Lung (tissue), 12 donors: ENCODE results near the gene ABCC9. TPM values are rescaled to one million over a fixed set of nuclear protein-coding genes. Genes with fewer than 3 reads are reported as not detected.

Experiments used
- ATAC-seq: fragments of 200-7000 bp; cut with Tn5 transposase; one replicate; pipeline ENCODE4 v1.9.1; 2020; ENCODE audit warnings: moderate number of reproducible peaks; ENCODE audit not compliant: insufficient read depth, low FRiP score
- DNase-seq, 3 donors: peaks; one replicate each; pipeline ENCODE4 v3.0.0-alpha.2; 2013 to 2017
- H3K27ac ChIP-seq, 2 donors: one replicate each; pipeline ENCODE4 v1.5.1; 2013; ENCODE audit warnings: mild to moderate bottlenecking in 2 of 2, moderate library complexity in 2 of 2, control low read depth in 1 of 2, inconsistent platforms in 1 of 2, low read depth in 1 of 2, low read length in 1 of 2
- H3K27me3 ChIP-seq, 3 donors: one replicate each; pipeline ENCODE4 v1.5.1; 2013; ENCODE audit warnings: low read length in 2 of 3; ENCODE audit not compliant: control insufficient read depth in 3 of 3, insufficient read depth in 3 of 3
- H3K36me3 ChIP-seq, 4 donors: one replicate each; pipeline ENCODE4 v1.5.1; 2013; ENCODE audit warnings: low read length in 4 of 4, mild to moderate bottlenecking in 1 of 4, moderate library complexity in 1 of 4; ENCODE audit not compliant: control insufficient read depth in 4 of 4, insufficient read depth in 4 of 4
- H3K4me1 ChIP-seq, 5 donors: one replicate each; pipeline ENCODE4 v1.5.1; 2013; ENCODE audit warnings: low read length in 5 of 5, mild to moderate bottlenecking in 2 of 5, moderate library complexity in 1 of 5; ENCODE audit not compliant: control insufficient read depth in 5 of 5, insufficient read depth in 5 of 5
- H3K4me3 ChIP-seq: one replicate; pipeline ENCODE4 v1.5.1; 2013; ENCODE audit warnings: mild to moderate bottlenecking, control low read depth, moderate library complexity
- H3K9ac ChIP-seq, 2 donors: one replicate each; pipeline ENCODE4 v1.5.1; 2013; ENCODE audit warnings: low read length in 2 of 2, control low read depth in 1 of 2; ENCODE audit not compliant: insufficient read depth in 1 of 2
- H3K9me3 ChIP-seq, 4 donors: one replicate each; pipeline ENCODE4 v1.5.1; 2013; ENCODE audit warnings: low read length in 3 of 4, mild to moderate bottlenecking in 1 of 4, moderate library complexity in 1 of 4; ENCODE audit not compliant: control insufficient read depth in 4 of 4, insufficient read depth in 3 of 4
- CTCF ChIP-seq: IDR thresholded peaks from 2 replicates; pipeline ENCODE4 v1.5.1; 2012; ENCODE audit warnings: mild to moderate bottlenecking; ENCODE audit errors: control extremely low read depth, extremely low read depth
- WGBS, 2 donors: extraction: QIAGEN DNeasy Blood & Tissue Kit; methylation state at CpG; one replicate each; pipeline ENCODE4 v1.1.7; 2013; 5-methylcytosine and 5-hydroxymethylcytosine counted together
- polyA plus RNA-seq, 2 donors: library from polyadenylated mRNA; stranded (reverse); fragments of 200-250 nt; gene quantifications; one replicate each; pipeline ENCODE4 v1.2.1, GENCODE V29; 2013
- total RNA-seq, 2 donors: library from RNA; depleted of rRNA in 1 of 2; stranded (reverse); fragments of >200 nt in 1 of 2; gene quantifications; one replicate each; pipeline ENCODE4 v1.2.1, GENCODE V29; 2014 to 2021
- donor health status: control.
- donor health status: control.
- donor health status: Bipolar disorder and iron deficiency.
- donor health status: healthy.
- donor health status: DM: yes; HTN: yes; CAD: no.

ABCC9 gene
- total and polyA plus RNA-seq, 4 donors = 2.5 to 33.4 (median 7.7) TPM

- H3K9me3 ChIP-seq = no peaks in the 10 kb centered on the region
- no peak overlapping the region for H3K9ac ChIP-seq
- H3K27ac ChIP-seq = no peak overlapping the region
- H3K36me3 ChIP-seq = no peaks in the 10 kb centered on the region
- DNase-seq = no peak
- H3K27me3 ChIP-seq = no peaks in the 10 kb centered on the region
- no peak overlapping the region for H3K4me3 ChIP-seq
- H3K4me1 ChIP-seq = no peaks in the 10 kb centered on the region
- WGBS, 2 donors = 77 to 83% methylated on average over 1 of the region's 1 CpG
- TF ChIP-seq CTCF = no peak
- no peak for ATAC-seq
Observed at GRCh38 chr12:21980544-21980943, 39.3 kb upstream of the ABCC9 start.

GRCh38 chr12:21975293-21975692 is 34.1 kb upstream of the ABCC9 start:
- WGBS, 2 donors = 72 to 84% methylated on average over 1 of the region's 1 CpG
- H3K27me3 ChIP-seq = no peaks in the 10 kb centered on the region
- no peaks in the 10 kb centered on the region for H3K9me3 ChIP-seq
- H3K9ac ChIP-seq = no peak overlapping the region
- ATAC-seq = no peak
- peak in 1 of 3 donors; percentile 62 for DNase-seq
- H3K27ac ChIP-seq = no peak overlapping the region
- H3K4me1 ChIP-seq = no peaks in the 10 kb centered on the region
- no peak for TF ChIP-seq CTCF
- no peak overlapping the region for H3K4me3 ChIP-seq
- no peaks in the 10 kb centered on the region for H3K36me3 ChIP-seq

DNA sequence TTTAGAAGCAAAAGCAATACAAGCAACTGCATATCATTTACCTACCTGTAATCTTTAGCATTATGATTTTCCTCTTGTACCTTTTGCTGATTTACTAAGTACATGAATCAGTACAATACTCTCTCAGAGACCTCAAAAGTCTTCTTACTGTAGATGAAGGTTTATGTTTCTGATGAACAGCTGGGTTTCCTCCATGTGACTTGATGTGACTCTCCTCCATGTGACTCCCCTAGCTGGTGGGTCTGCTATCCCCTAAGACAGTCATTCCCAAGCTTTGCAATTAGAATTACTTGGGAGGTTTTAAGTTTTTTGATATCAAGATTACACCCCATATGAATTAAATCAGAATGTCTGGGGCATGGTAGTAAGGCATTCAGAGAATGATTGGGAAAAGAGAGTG is 32.0 kb upstream of the ABCC9 start:
- DNase-seq (no peak), ATAC-seq (no peak)
- no peak overlapping the region for H3K9ac ChIP-seq
- no peak overlapping the region for H3K4me3 ChIP-seq
- no peak overlapping the region for H3K27ac ChIP-seq
- no peaks in the 10 kb centered on the region for H3K9me3 ChIP-seq
- no peaks in the 10 kb centered on the region for H3K27me3 ChIP-seq
- H3K4me1 ChIP-seq = no peaks in the 10 kb centered on the region
- H3K36me3 ChIP-seq = no peaks in the 10 kb centered on the region
- no peak for TF ChIP-seq CTCF

- Histone ChIP-seq H3K36me3 (no peaks in the 10 kb centered on the region), H3K4me3 (no peak overlapping the region), H3K9me3 (no peaks in the 10 kb centered on the region), H3K4me1 (no peaks in the 10 kb centered on the region), H3K27ac (no peak overlapping the region), H3K9ac (no peak overlapping the region), H3K27me3 (no peaks in the 10 kb centered on the region)
- ATAC-seq (no peak), DNase-seq (no peak)
- 71 to 83% methylated on average over 4 of the region's 4 CpGs for WGBS, 2 donors
- TF ChIP-seq CTCF = no peak
Observed at GRCh38 chr12:21972055-21972454, 30.8 kb upstream of the ABCC9 start.
